Measurements from ENCODE around the gene MAP3K10. TPM values are rescaled to one million over a fixed set of nuclear protein-coding genes. Genes with fewer than 3 reads are reported as not detected.

MAP3K10 gene
- total RNA-seq, 1 experiment from 2014 or later = 26.9 TPM

GRCh38 chr19:40192758-40193586 is 1.7 kb downstream of the MAP3K10 start:
- no peaks in the 10 kb centered on the region; the same call in 1 of the 2 replicates for H4K20me1 ChIP-seq (ENCODE audit: insufficient read depth)
- BruUV-seq (replicated peaks) = TSS peak; percentile 29
- POLR2A ChIA-PET (ENCODE audit: unreplicated experiment) = interaction anchor here (0.7 kb wide), 1 partner anchor 228 kb away, joined by 3 read pairs; no protein-coding TSS in a partner anchor

GRCh38 chr19:40193587-40193849 is 2.3 kb downstream of the MAP3K10 start:
- Histone ChIP-seq H3F3A (ENCODE audit: insufficient read depth, low read depth) (peaks cover 13% of the 10 kb centered on the region; the same call in 1 of the 2 replicates), H3K27me3 (ENCODE audit: insufficient read depth, low read depth) (no peaks in the 10 kb centered on the region), H3K4me1 (replicated peaks; ENCODE audit: insufficient read depth) (peaks cover 11% of the 10 kb centered on the region; the same call in 1 of the 2 replicates), H3K9me3 (ENCODE audit: insufficient read depth, low read depth) (no peaks in the 10 kb centered on the region), H4K20me1 (ENCODE audit: insufficient read depth) (no peaks in the 10 kb centered on the region; the same call in 1 of the 2 replicates), H3K9me2 (ENCODE audit: insufficient read depth) (no peaks in the 10 kb centered on the region), H3K4me3 (no peak overlapping the region), H3K27ac (no peak overlapping the region), H2AFZ (no peak overlapping the region), H3K36me3 (ENCODE audit: low read depth) (no peaks in the 10 kb centered on the region), H3K79me2 (ENCODE audit: low read depth) (0 out of 2 replicates have a peak, but pooled peaks cover 4% of the 10 kb centered on the region), H3K4me2 (no peak overlapping the region)
- TF ChIP-seq EZH2 (IDR thresholded peaks at IDR 0.05; ENCODE audit: low read depth) (no peak), CTCF (conservative IDR thresholded peaks at IDR 0.05) (no peak)
- DNase-seq = no peak
- no TSS peak for BruUV-seq (replicated peaks)
- intact Hi-C loops (cut with micrococcal nuclease; ENCODE audit: unreplicated experiment) = no loop called here
- ChIA-PET CTCF (no interaction called here), POLR2A (ENCODE audit: unreplicated experiment) (no interaction called here)

More at GRCh38 chr19:40192758-40193586, 1.7 kb downstream of the MAP3K10 start:
- no peaks in the 10 kb centered on the region for H3K36me3 ChIP-seq (ENCODE audit: low read depth)
- no peaks in the 10 kb centered on the region for H3K27me3 ChIP-seq (ENCODE audit: insufficient read depth, low read depth)
- peaks cover 11% of the 10 kb centered on the region; the same call in 1 of the 2 replicates for H3K4me1 ChIP-seq (replicated peaks; ENCODE audit: insufficient read depth)
- no peak overlapping the region for H2AFZ ChIP-seq
- peak overlapping the region; percentile 84 for H3K4me2 ChIP-seq
- intact Hi-C loops (cut with micrococcal nuclease; ENCODE audit: unreplicated experiment) = no loop called here
- CTCF ChIA-PET = no interaction called here
- peaks cover 13% of the 10 kb centered on the region; the same call in 1 of the 2 replicates for H3F3A ChIP-seq (ENCODE audit: insufficient read depth, low read depth)
- no peak overlapping the region for H3K27ac ChIP-seq
- no peaks in the 10 kb centered on the region for H3K9me3 ChIP-seq (ENCODE audit: insufficient read depth, low read depth)
- DNase-seq = no peak
- no peaks in the 10 kb centered on the region for H3K9me2 ChIP-seq (ENCODE audit: insufficient read depth)
- no peak for TF ChIP-seq CTCF (conservative IDR thresholded peaks at IDR 0.05)
- H3K79me2 ChIP-seq (ENCODE audit: low read depth) = 0 out of 2 replicates have a peak, but pooled peaks cover 4% of the 10 kb centered on the region
- H3K4me3 ChIP-seq = no peak overlapping the region

- Histone ChIP-seq H3K9me2 (ENCODE audit: insufficient read depth) (no peaks in the 10 kb centered on the region), H2AFZ (no peak overlapping the region), H3F3A (ENCODE audit: insufficient read depth, low read depth) (no peaks in the 10 kb centered on the region; the same call in 1 of the 2 replicates), H3K27ac (no peak overlapping the region), H3K9me3 (ENCODE audit: insufficient read depth, low read depth) (no peaks in the 10 kb centered on the region), H3K27me3 (ENCODE audit: insufficient read depth, low read depth) (no peaks in the 10 kb centered on the region), H3K4me2 (no peak overlapping the region), H4K20me1 (ENCODE audit: insufficient read depth) (no peaks in the 10 kb centered on the region; the same call in 1 of the 2 replicates), H3K36me3 (ENCODE audit: low read depth) (no peaks in the 10 kb centered on the region), H3K79me2 (ENCODE audit: low read depth) (no peaks in the 10 kb centered on the region), H3K4me3 (no peak overlapping the region), H3K4me1 (replicated peaks; ENCODE audit: insufficient read depth) (no peaks in the 10 kb centered on the region)
- intact Hi-C loops (cut with micrococcal nuclease; ENCODE audit: unreplicated experiment) = no loop called here
- no peak for DNase-seq
- ChIA-PET CTCF (no interaction called here), POLR2A (ENCODE audit: unreplicated experiment) (no interaction called here)
- TF ChIP-seq EZH2 (IDR thresholded peaks at IDR 0.05; ENCODE audit: low read depth) = no peak
- TF ChIP-seq CTCF (conservative IDR thresholded peaks at IDR 0.05) = no peak
- BruUV-seq (replicated peaks) = no TSS peak
Measured at GRCh38 chr19:40198272-40198990, 7.2 kb downstream of the MAP3K10 start.
